Activated CD4-positive, alpha-beta T cell treated with anti-CD3 and anti-CD28 coated beads, Interleukin-2, amount 50 U/mL, for 1 hour (primary cell): ENCODE results near the gene NOX1.
"Not testable (repeated sequence)": the region's sequence is repeated elsewhere in the genome, so short reads cannot be mapped to it uniquely, and the experiment has no call there.

ENCODE experiments used
- DNase-seq: peaks from one replicate; pipeline ENCODE4 v3.0.0-alpha.2; 2020

NOX1 gene

GRCh38 chrX:100819534-100819836 lies 54.7 kb downstream of the NOX1 start:
- DNase-seq, result no peak

GRCh38 chrX:100817340-100817739 lies 56.8 kb downstream of the NOX1 start:
- no peak for DNase-seq

GRCh38 chrX:100812216-100813158 lies 61.7 kb downstream of the NOX1 start:
- DNase-seq, result no peak

GRCh38 chrX:100808265-100808664 lies 65.9 kb downstream of the NOX1 start:
- DNase-seq, result not testable (repeated sequence)

GRCh38 chrX:100804780-100805179 lies 69.4 kb downstream of the NOX1 start:
- DNase-seq, result no peak

- no peak for DNase-seq
Observed at GRCh38 chrX:100802843-100803242, 71.3 kb downstream of the NOX1 start.

GRCh38 chrX:100798484-100799214 lies 75.5 kb downstream of the NOX1 start:
- no peak for DNase-seq

- no peak for DNase-seq
Observed at GRCh38 chrX:100797359-100797758, 76.8 kb downstream of the NOX1 start.

GRCh38 chrX:100796371-100796770 lies 77.8 kb downstream of the NOX1 start:
- not testable (repeated sequence) for DNase-seq
